GM11168 (cell line): ENCODE data around the gene FNBP1.

ENCODE experiments used
- in situ Hi-C: fragments of 300-500 bp; cut with MboI; formaldehyde crosslinking; loops from one replicate; pipeline ENCODE4 v1.12.0; 2022; ENCODE audit warnings: low sequenced_read_pairs; ENCODE audit not compliant: unreplicated experiment

Gene FNBP1

GRCh38 chr9:129839324-129840023, 203.5 kb downstream of the FNBP1 start:
- in situ Hi-C loops, result no loop called here

- in situ Hi-C loops, result no loop called here
These were observed 204.2 kb downstream of the FNBP1 start for GRCh38 chr9:129838707-129839259.
